SK-N-SH (cell line): ENCODE measurements around the gene MACROD2. TPM values are rescaled to one million over a fixed set of nuclear protein-coding genes. Genes with fewer than 3 reads are reported as not detected.

Experiments used
- CTCF ChIA-PET: fragments of 300-600, 350-600 bp; formaldehyde crosslinking; extraction: SDS; loops from one replicate; lab custom pipeline; 2021; lab: Yijun Ruan, JAX
- POLR2A ChIA-PET: fragments of 350-600 bp; sonication (Branson Sonifier 250); formaldehyde crosslinking; extraction: SDS; loops from one replicate; lab custom pipeline; 2020; ENCODE audit warnings: antibody characterized with exemption, inconsistent platforms; lab: Yijun Ruan, JAX
- DNase-seq: peaks from one replicate; pipeline ENCODE4 v3.0.0; 2012
- H2AFZ ChIP-seq: fragments of 200-600 bp; sonication (generic); 2 replicates; pipeline ENCODE4 v1.8.1; 2016; ENCODE audit warnings: antibody characterized with exemption, mild to moderate bottlenecking, low read depth
- H3F3A ChIP-seq: fragments of 200-600 bp; sonication (generic); replicated peaks from 2 replicates; pipeline ENCODE3; 2016; ENCODE audit warnings: antibody characterized with exemption, mild to moderate bottlenecking; ENCODE audit not compliant: insufficient read depth
- H3K27ac ChIP-seq, 2 experiments: fragments of 200-500 bp in 1 of 2; fragments of 200-600 bp in 1 of 2; sonication (Bioruptor generic) in 1 of 2; sonication (generic), shearing (Covaris generic) in 1 of 2; 2 replicates each; pipeline versions ENCODE4 v1.5.1 to v1.6.1; 2014 to 2016; ENCODE audit warnings: low read depth in 2 of 2, inconsistent platforms in 1 of 2, low read length in 1 of 2, mild to moderate bottlenecking in 1 of 2, mixed read lengths in 1 of 2
- H3K27me3 ChIP-seq: fragments of 200-600 bp; sonication (generic), shearing (Covaris generic); 2 replicates; pipeline ENCODE4 v1.6.1; 2016; ENCODE audit warnings: mixed run types; ENCODE audit not compliant: insufficient read depth
- H3K36me3 ChIP-seq, 2 experiments: fragments of 200-500 bp in 1 of 2; fragments of 200-600 bp in 1 of 2; sonication (Bioruptor generic) in 1 of 2; sonication (generic) in 1 of 2; replicated peaks in 1 of 2; 2 replicates each; pipeline versions ENCODE3 to v1.5.1; 2014 to 2016; ENCODE audit warnings: low read length in 1 of 2, mild to moderate bottlenecking in 1 of 2; ENCODE audit not compliant: insufficient read depth in 2 of 2, control insufficient read depth in 1 of 2
- H3K4me1 ChIP-seq, 2 experiments: fragments of 200-500 bp in 1 of 2; fragments of 200-600 bp in 1 of 2; sonication (Bioruptor generic) in 1 of 2; sonication (generic), shearing (Covaris generic) in 1 of 2; 2 replicates each; pipeline versions ENCODE4 v1.5.1 to v1.6.1; 2014 to 2016; ENCODE audit warnings: low read depth in 1 of 2, low read length in 1 of 2, mixed run types in 1 of 2; ENCODE audit not compliant: insufficient read depth in 2 of 2, control insufficient read depth in 1 of 2
- H3K4me2 ChIP-seq: fragments of 200-600 bp; sonication (generic), shearing (Covaris generic); 2 replicates; pipeline ENCODE4 v1.6.1; 2017; ENCODE audit warnings: mixed run types
- H3K4me3 ChIP-seq, 2 experiments: fragments of 200-500 bp in 1 of 2; fragments of 200-600 bp in 1 of 2; sonication (Bioruptor generic) in 1 of 2; sonication (generic), shearing (Covaris generic) in 1 of 2; 2 replicates each; pipeline versions ENCODE4 v1.5.1 to v1.8.1; 2014 to 2016; ENCODE audit warnings: low read depth in 2 of 2, inconsistent platforms in 1 of 2, low read length in 1 of 2, mild to moderate bottlenecking in 1 of 2, mixed read lengths in 1 of 2, moderate library complexity in 1 of 2
- H3K79me2 ChIP-seq: fragments of 200-600 bp; sonication (generic); 2 replicates; pipeline ENCODE4 v1.8.1; 2017; ENCODE audit warnings: mild to moderate bottlenecking; ENCODE audit not compliant: insufficient read depth
- H3K9ac ChIP-seq: fragments of 200-600 bp; sonication (generic); 2 replicates; pipeline ENCODE4 v1.6.1; 2017; ENCODE audit warnings: mixed run types
- H3K9me2 ChIP-seq: fragments of 200-600 bp; sonication (generic); 2 replicates; pipeline ENCODE4 v1.6.1; 2017; ENCODE audit warnings: mixed run types
- H3K9me3 ChIP-seq: fragments of 200-600 bp; sonication (generic); 2 replicates; pipeline ENCODE4 v1.6.1; 2017; ENCODE audit warnings: mixed run types, mild to moderate bottlenecking, moderate library complexity
- H4K20me1 ChIP-seq: fragments of 200-600 bp; sonication (generic); 2 replicates; pipeline ENCODE4 v1.6.1; 2017; ENCODE audit warnings: mild to moderate bottlenecking, mixed run types; ENCODE audit not compliant: insufficient read depth
- CHD2 ChIP-seq: fragments of 150-350 bp; IDR thresholded peaks from 2 replicates; pipeline ENCODE4 v1.6.1; 2018; ENCODE audit warnings: low read length; ENCODE audit not compliant: partially characterized antibody
- CTCF ChIP-seq: fragments of 200-600 bp; sonication (generic); IDR thresholded peaks from 2 replicates; pipeline ENCODE4 v1.6.1; 2017; ENCODE audit warnings: antibody characterized with exemption, mild to moderate bottlenecking, moderate library complexity
- FOSL2 ChIP-seq: IDR thresholded peaks from 2 replicates; pipeline ENCODE4 v1.4.0; 2012; ENCODE audit warnings: low read depth, mild to moderate bottlenecking, moderate library complexity, borderline replicate concordance
- FOXM1 ChIP-seq: IDR thresholded peaks from 2 replicates; pipeline ENCODE4 v1.4.0; 2012; ENCODE audit warnings: low read depth, mild to moderate bottlenecking
- GABPA ChIP-seq: IDR thresholded peaks from 2 replicates; pipeline ENCODE4 v1.4.0; 2012; ENCODE audit warnings: low read depth, mild to moderate bottlenecking
- JUND ChIP-seq: IDR thresholded peaks from 2 replicates; pipeline ENCODE4 v1.4.0; 2012
- MEF2A ChIP-seq: IDR thresholded peaks from 2 replicates; pipeline ENCODE4 v1.4.0; 2012; ENCODE audit warnings: low read depth, borderline replicate concordance
- PBX3 ChIP-seq: IDR thresholded peaks from 2 replicates; pipeline ENCODE4; 2012
- POLR2AphosphoS5 ChIP-seq: IDR thresholded peaks from 2 replicates; pipeline ENCODE4 v1.6.1; 2012; ENCODE audit warnings: low read depth, low read length
- RAD21 ChIP-seq: IDR thresholded peaks from 2 replicates; pipeline ENCODE4 v1.6.1; 2012; ENCODE audit warnings: mild to moderate bottlenecking, low read length
- RXRA ChIP-seq: IDR thresholded peaks from 2 replicates; pipeline ENCODE4 v1.4.0; 2012; ENCODE audit warnings: low read depth, mild to moderate bottlenecking, borderline replicate concordance
- SIN3A ChIP-seq: IDR thresholded peaks from 2 replicates; pipeline ENCODE4 v1.6.1; 2012; ENCODE audit warnings: low read depth, mild to moderate bottlenecking, low read length, moderate library complexity, borderline replicate concordance
- TCF12 ChIP-seq: IDR thresholded peaks from 2 replicates; pipeline ENCODE4 v1.4.0; 2012
- ZBTB33 ChIP-seq: IDR thresholded peaks from 2 replicates; pipeline ENCODE4 v1.4.0; 2012; ENCODE audit warnings: low read depth, borderline replicate concordance
- WGBS: methylation state at CpG from one replicate; pipeline ENCODE4 v1.1.6; 2017; ENCODE audit warnings: low lambda C conversion rate; 5-methylcytosine and 5-hydroxymethylcytosine counted together
- polyA plus RNA-seq, 3 experiments: library from polyadenylated mRNA; depleted of rRNA; stranded (reverse); fragments of >200 nt; gene quantifications; 2 replicates each; pipeline ENCODE4 v1.2.3, GENCODE V29; 2012

The MACROD2 gene
- polyA plus RNA-seq, 1 of the 3 experiments (the other 2 are of a cell fraction), result 0.33 TPM

GRCh38 chr20:15205719-15206118 is 1210.4 kb downstream of the MACROD2 start:
- Histone ChIP-seq H3K9me2 (no peaks in the 10 kb centered on the region), H3F3A (no peaks in the 10 kb centered on the region), H3K4me3 (no peak overlapping the region), H3K4me2 (no peak overlapping the region), H3K9me3 (no peaks in the 10 kb centered on the region), H3K79me2 (no peaks in the 10 kb centered on the region), H3K4me1 (no peaks in the 10 kb centered on the region), H3K9ac (no peak overlapping the region), H4K20me1 (no peaks in the 10 kb centered on the region), H2AFZ (no peak overlapping the region), H3K36me3 (no peaks in the 10 kb centered on the region), H3K27me3 (no peaks in the 10 kb centered on the region), H3K27ac (0 out of 4 replicates have a peak overlapping the region, but pooled peaks of 1 of the 2 experiments have one; percentile 5)
- no peak for DNase-seq
- TF ChIP-seq FOSL2 (no peak), CHD2 (no peak), FOXM1 (no peak), SIN3A (no peak), RXRA (no peak), JUND (0 out of 2 replicates have a peak, but pooled peaks have one; percentile 5)
- CTCF ChIA-PET, result no interaction called here
- POLR2A ChIA-PET, result no interaction called here

- WGBS, result 93% methylated on average over 1 of the region's 1 CpG
- no peaks in the 10 kb centered on the region for H4K20me1 ChIP-seq
- H3K9me2 ChIP-seq, result no peaks in the 10 kb centered on the region
- DNase-seq, result no peak
- H3F3A ChIP-seq, result no peaks in the 10 kb centered on the region
- no peak overlapping the region for H3K9ac ChIP-seq
- ChIA-PET POLR2A (no interaction called here), CTCF (no interaction called here)
- no peak overlapping the region for H3K4me2 ChIP-seq
- H2AFZ ChIP-seq, result no peak overlapping the region
- no peaks in the 10 kb centered on the region for H3K9me3 ChIP-seq
- no peaks in the 10 kb centered on the region for H3K27me3 ChIP-seq
- no peak overlapping the region for H3K27ac ChIP-seq
- H3K4me3 ChIP-seq, result no peak overlapping the region
- H3K79me2 ChIP-seq, result no peaks in the 10 kb centered on the region
- H3K4me1 ChIP-seq, result no peaks in the 10 kb centered on the region
- TF ChIP-seq POLR2AphosphoS5, result no peak
- no peak for TF ChIP-seq RAD21
- no peak for TF ChIP-seq ZBTB33
- no peak for TF ChIP-seq SIN3A
- TF ChIP-seq TCF12, result no peak
- TF ChIP-seq MEF2A, result no peak
- TF ChIP-seq GABPA, result no peak
- TF ChIP-seq RXRA, result no peak
- no peak for TF ChIP-seq CHD2
- no peak for TF ChIP-seq PBX3
- no peak for TF ChIP-seq CTCF
- H3K36me3 ChIP-seq, result no peaks in the 10 kb centered on the region
These were observed 1214.2 kb downstream of the MACROD2 start for GRCh38 chr20:15209537-15209936.
